ENCODE data around the gene PRKAB1. TPM values are rescaled to one million over a fixed set of nuclear protein-coding genes. Genes with fewer than 3 reads are reported as not detected.

The PRKAB1 gene
- total RNA-seq, 1 experiment from 2014 or later: 25.0 TPM

DNA sequence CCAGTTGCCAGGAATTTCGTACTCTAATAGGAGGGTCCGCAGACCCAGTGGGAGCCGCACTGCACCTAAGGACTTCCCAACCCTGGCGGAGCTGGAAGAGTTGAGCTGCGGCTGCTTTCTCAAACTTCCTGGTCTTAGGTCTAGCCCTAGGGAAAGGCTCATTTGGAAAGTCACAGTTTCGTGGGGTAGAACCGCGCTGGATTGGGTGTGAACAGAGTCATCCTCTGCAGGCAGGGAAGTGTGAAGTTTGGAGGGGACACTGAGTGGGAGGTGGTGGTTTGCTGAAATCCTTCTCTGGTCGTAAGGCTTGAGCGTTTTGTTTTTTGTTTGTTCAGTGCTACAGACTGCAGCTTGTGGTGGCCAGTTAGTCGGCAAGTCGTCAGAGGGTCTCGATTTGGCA lies 18.8 kb downstream of the PRKAB1 start:
- no peak for TF ChIP-seq ZFX (IDR thresholded peaks at IDR 0.05)
- H3K4me2 ChIP-seq (ENCODE audit: low read length): no peak overlapping the region
- H3K4me1 ChIP-seq (ENCODE audit: control insufficient read depth in 1 of 2, insufficient read depth in 2 of 2, low read length in 2 of 2): no peaks in the 10 kb centered on the region
- no peaks in the 10 kb centered on the region for H3K79me2 ChIP-seq (ENCODE audit: insufficient read depth, low read length)
- no peaks in the 10 kb centered on the region for H3K9me3 ChIP-seq (ENCODE audit: control insufficient read depth in 1 of 2, insufficient read depth in 1 of 2, low read depth in 1 of 2, low read length in 2 of 2)
- H3K27me3 ChIP-seq (ENCODE audit: insufficient read depth, low read length): no peaks in the 10 kb centered on the region
- DNase-seq (ENCODE audit: low read depth, low spot score) (no peak), ATAC-seq (no peak)
- H3K9ac ChIP-seq (ENCODE audit: low read length): no peak overlapping the region
- intact Hi-C loops (cut with micrococcal nuclease): no loop called here
- no peak overlapping the region for H3K4me3 ChIP-seq (replicated peaks in 1 of 2; ENCODE audit: low read depth in 1 of 2, low read length in 2 of 2)
- H3K36me3 ChIP-seq (ENCODE audit: control insufficient read depth in 1 of 2, insufficient read depth in 2 of 2, low read length in 2 of 2): peaks cover 9 to 18% of the 10 kb centered on the region in 2 experiments; a peak in 3 of 4 replicates
- ChIA-PET RAD21 (ENCODE audit: low non-redundant PET in 1 of 2, low total read pairs in 2 of 2, uncharacterized antibody in 2 of 2, unreplicated experiment in 2 of 2) (no interaction called here), POLR2A (no interaction called here), CTCF (interaction anchor here (1.9 kb wide), 1 partner anchor 9 kb away, joined by 6 read pairs; no protein-coding TSS in a partner anchor)
- no peaks in the 10 kb centered on the region for H3K9me2 ChIP-seq (ENCODE audit: insufficient read depth)
- TSS peak; percentile 15 for BruUV-seq (replicated peaks)
- no peak overlapping the region for H2AFZ ChIP-seq (ENCODE audit: low read depth, low read length, poor library complexity, severe bottlenecking)
- H4K20me1 ChIP-seq (ENCODE audit: insufficient read depth): no peaks in the 10 kb centered on the region
- H3K27ac ChIP-seq (ENCODE audit: low read depth, low read length): no peak overlapping the region

DNA sequence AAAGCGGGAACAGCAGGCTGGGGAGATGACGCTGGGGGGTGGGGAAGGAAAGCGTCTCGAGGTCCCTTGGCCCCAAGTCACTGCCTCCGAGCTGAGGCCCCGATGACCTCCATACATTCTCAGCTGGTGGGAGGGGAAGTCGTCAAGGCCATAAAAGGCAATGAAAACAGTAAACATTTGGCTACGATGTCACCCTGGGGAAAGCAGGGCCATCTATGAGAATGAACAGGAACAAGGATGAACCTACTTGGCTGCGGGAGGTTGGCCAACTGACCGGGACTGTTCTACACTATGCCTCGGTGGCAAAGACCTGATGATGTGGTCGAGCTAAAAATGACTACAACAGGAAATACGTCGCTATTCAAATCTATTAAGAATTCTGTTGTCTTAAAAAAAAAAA lies 19.5 kb downstream of the PRKAB1 start:
- CTCF ChIA-PET: interaction anchor here (0.7 to 1.9 kb wide), 2 partner anchors 8 to 667 kb away, joined by 3 to 6 read pairs; no protein-coding TSS in a partner anchor
- no peak for TF ChIP-seq POLR2A (IDR thresholded peaks at IDR 0.05; ENCODE audit: borderline replicate concordance, extremely low read depth, insufficient read depth, insufficient read length)
- TF ChIP-seq, protein P1, sequence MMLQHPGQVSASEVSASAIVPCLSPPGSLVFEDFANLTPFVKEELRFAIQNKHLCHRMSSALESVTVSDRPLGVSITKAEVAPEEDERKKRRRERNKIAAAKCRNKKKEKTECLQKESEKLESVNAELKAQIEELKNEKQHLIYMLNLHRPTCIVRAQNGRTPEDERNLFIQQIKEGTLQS (IDR thresholded peaks at IDR 0.05): no peak
- TF ChIP-seq, protein P2, sequence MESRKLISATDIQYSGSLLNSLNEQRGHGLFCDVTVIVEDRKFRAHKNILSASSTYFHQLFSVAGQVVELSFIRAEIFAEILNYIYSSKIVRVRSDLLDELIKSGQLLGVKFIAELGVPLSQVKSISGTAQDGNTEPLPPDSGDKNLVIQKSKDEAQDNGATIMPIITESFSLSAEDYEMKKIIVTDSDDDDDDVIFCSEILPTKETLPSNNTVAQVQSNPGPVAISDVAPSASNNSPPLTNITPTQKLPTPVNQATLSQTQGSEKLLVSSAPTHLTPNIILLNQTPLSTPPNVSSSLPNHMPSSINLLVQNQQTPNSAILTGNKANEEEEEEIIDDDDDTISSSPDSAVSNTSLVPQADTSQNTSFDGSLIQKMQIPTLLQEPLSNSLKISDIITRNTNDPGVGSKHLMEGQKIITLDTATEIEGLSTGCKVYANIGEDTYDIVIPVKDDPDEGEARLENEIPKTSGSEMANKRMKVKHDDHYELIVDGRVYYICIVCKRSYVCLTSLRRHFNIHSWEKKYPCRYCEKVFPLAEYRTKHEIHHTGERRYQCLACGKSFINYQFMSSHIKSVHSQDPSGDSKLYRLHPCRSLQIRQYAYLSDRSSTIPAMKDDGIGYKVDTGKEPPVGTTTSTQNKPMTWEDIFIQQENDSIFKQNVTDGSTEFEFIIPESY (IDR thresholded peaks at IDR 0.05; ENCODE audit: extremely low read depth, insufficient replicate concordance, low read length): no peak
- no peak for TF ChIP-seq SIN3A (IDR thresholded peaks at IDR 0.05; ENCODE audit: low read depth)
- TF ChIP-seq ELF1 (IDR thresholded peaks at IDR 0.05; ENCODE audit: borderline replicate concordance, low read depth): no peak
- no peak for TF ChIP-seq ZFX (IDR thresholded peaks at IDR 0.05)
- TF ChIP-seq CBX3 (IDR thresholded peaks at IDR 0.05; ENCODE audit: low read depth): no peak
- no peak for TF ChIP-seq EZH2phosphoT487 (IDR thresholded peaks at IDR 0.05; ENCODE audit: borderline replicate concordance)
- TF ChIP-seq SRF (IDR thresholded peaks at IDR 0.05; ENCODE audit: low read depth): no peak
- TF ChIP-seq JUND (IDR thresholded peaks at IDR 0.05): no peak
- TF ChIP-seq TCF7L2 (IDR thresholded peaks at IDR 0.05; ENCODE audit: borderline replicate concordance, extremely low read depth, insufficient read depth, insufficient read length): no peak
- TF ChIP-seq, protein P3, sequence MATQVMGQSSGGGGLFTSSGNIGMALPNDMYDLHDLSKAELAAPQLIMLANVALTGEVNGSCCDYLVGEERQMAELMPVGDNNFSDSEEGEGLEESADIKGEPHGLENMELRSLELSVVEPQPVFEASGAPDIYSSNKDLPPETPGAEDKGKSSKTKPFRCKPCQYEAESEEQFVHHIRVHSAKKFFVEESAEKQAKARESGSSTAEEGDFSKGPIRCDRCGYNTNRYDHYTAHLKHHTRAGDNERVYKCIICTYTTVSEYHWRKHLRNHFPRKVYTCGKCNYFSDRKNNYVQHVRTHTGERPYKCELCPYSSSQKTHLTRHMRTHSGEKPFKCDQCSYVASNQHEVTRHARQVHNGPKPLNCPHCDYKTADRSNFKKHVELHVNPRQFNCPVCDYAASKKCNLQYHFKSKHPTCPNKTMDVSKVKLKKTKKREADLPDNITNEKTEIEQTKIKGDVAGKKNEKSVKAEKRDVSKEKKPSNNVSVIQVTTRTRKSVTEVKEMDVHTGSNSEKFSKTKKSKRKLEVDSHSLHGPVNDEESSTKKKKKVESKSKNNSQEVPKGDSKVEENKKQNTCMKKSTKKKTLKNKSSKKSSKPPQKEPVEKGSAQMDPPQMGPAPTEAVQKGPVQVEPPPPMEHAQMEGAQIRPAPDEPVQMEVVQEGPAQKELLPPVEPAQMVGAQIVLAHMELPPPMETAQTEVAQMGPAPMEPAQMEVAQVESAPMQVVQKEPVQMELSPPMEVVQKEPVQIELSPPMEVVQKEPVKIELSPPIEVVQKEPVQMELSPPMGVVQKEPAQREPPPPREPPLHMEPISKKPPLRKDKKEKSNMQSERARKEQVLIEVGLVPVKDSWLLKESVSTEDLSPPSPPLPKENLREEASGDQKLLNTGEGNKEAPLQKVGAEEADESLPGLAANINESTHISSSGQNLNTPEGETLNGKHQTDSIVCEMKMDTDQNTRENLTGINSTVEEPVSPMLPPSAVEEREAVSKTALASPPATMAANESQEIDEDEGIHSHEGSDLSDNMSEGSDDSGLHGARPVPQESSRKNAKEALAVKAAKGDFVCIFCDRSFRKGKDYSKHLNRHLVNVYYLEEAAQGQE (IDR thresholded peaks at IDR 0.05; ENCODE audit: low read depth): no peak
- TF ChIP-seq POLR2AphosphoS5 (IDR thresholded peaks at IDR 0.05; ENCODE audit: low read depth, low read length): no peak
- TF ChIP-seq SP1 (IDR thresholded peaks at IDR 0.05; ENCODE audit: low read depth): no peak
- no peak for TF ChIP-seq FOSL1 (IDR thresholded peaks at IDR 0.05; ENCODE audit: low read depth)
- no peak for TF ChIP-seq RAD21 (IDR thresholded peaks at IDR 0.05; ENCODE audit: low read depth)
- TF ChIP-seq ZNF274 (IDR thresholded peaks at IDR 0.05; ENCODE audit: low read depth, low read length): no peak
- TF ChIP-seq EZH2 (IDR thresholded peaks at IDR 0.05): no peak
- DNase-seq (ENCODE audit: low read depth, low spot score): no peak
- Histone ChIP-seq H3K27ac (ENCODE audit: low read depth, low read length) (no peak overlapping the region), H3K4me2 (ENCODE audit: low read length) (no peak overlapping the region), H3K9ac (ENCODE audit: low read length) (no peak overlapping the region), H3K79me2 (ENCODE audit: insufficient read depth, low read length) (no peaks in the 10 kb centered on the region), H3K9me3 (ENCODE audit: control insufficient read depth in 1 of 2, insufficient read depth in 1 of 2, low read depth in 1 of 2, low read length in 2 of 2) (no peaks in the 10 kb centered on the region), H4K20me1 (ENCODE audit: insufficient read depth) (no peaks in the 10 kb centered on the region), H3K9me2 (ENCODE audit: insufficient read depth) (no peaks in the 10 kb centered on the region), H3K36me3 (ENCODE audit: control insufficient read depth in 1 of 2, insufficient read depth in 2 of 2, low read length in 2 of 2) (peaks cover 9 to 18% of the 10 kb centered on the region in 2 experiments; a peak in 3 of 4 replicates), H3K4me1 (ENCODE audit: control insufficient read depth in 1 of 2, insufficient read depth in 2 of 2, low read length in 2 of 2) (no peaks in the 10 kb centered on the region), H3K27me3 (ENCODE audit: insufficient read depth, low read length) (no peaks in the 10 kb centered on the region), H2AFZ (ENCODE audit: low read depth, low read length, poor library complexity, severe bottlenecking) (no peak overlapping the region), H3K4me3 (replicated peaks in 1 of 2; ENCODE audit: low read depth in 1 of 2, low read length in 2 of 2) (no peak overlapping the region)
- intact Hi-C loops (cut with micrococcal nuclease): no loop called here
- RAD21 ChIA-PET (ENCODE audit: low non-redundant PET in 1 of 2, low total read pairs in 2 of 2, uncharacterized antibody in 2 of 2, unreplicated experiment in 2 of 2): no interaction called here
- no peak for ATAC-seq
- no TSS peak for BruUV-seq (replicated peaks)
- POLR2A ChIA-PET: no interaction called here

All from HCT116 (cell line).